MM.1S (cell line): ENCODE data around the gene LRP5.

Experiments used
- CTCF ChIP-seq: fragments of 300-600 bp; sonication (generic); IDR thresholded peaks from 2 replicates; pipeline ENCODE4 v1.5.1; 2016; ENCODE audit warnings: antibody characterized with exemption, low read length, mixed read lengths
- EZH2 ChIP-seq: fragments of 300-600 bp; sonication (generic); optimal IDR thresholded peaks from 2 replicates; pipeline ENCODE3; 2017; ENCODE audit warnings: low read depth, mild to moderate bottlenecking, antibody characterized with exemption, low read length, mixed read lengths
- EZH2phosphoT487 ChIP-seq: fragments of 300-600 bp; sonication (generic); IDR thresholded peaks from 2 replicates; pipeline ENCODE4 v1.6.1; 2018; ENCODE audit warnings: antibody characterized with exemption, low read length

DNA sequence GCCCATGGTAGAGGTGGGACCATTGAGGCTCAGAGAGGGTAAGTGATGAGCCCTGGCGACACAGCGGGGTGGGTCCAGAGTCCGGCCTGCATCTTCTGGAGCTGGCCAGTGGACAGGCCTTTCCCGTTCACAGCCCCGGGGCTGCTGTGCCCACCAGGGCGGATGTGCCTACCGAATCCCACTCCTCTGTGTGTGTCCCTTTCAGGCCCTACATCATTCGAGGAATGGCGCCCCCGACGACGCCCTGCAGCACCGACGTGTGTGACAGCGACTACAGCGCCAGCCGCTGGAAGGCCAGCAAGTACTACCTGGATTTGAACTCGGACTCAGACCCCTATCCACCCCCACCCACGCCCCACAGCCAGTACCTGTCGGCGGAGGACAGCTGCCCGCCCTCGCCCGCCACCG is 136.2 kb downstream of the LRP5 start:
- TF ChIP-seq EZH2 (no peak), CTCF (no peak), EZH2phosphoT487 (no peak)
